ENCODE data around the gene LIX1. TPM values are rescaled to one million over a fixed set of nuclear protein-coding genes. Genes with fewer than 3 reads are reported as not detected.

LIX1 gene
- total and polyA plus RNA-seq, 2 of the 13 experiments (the other 11 are each of a cell fraction or from before 2014, with no cell fraction given), result not detected

DNA sequence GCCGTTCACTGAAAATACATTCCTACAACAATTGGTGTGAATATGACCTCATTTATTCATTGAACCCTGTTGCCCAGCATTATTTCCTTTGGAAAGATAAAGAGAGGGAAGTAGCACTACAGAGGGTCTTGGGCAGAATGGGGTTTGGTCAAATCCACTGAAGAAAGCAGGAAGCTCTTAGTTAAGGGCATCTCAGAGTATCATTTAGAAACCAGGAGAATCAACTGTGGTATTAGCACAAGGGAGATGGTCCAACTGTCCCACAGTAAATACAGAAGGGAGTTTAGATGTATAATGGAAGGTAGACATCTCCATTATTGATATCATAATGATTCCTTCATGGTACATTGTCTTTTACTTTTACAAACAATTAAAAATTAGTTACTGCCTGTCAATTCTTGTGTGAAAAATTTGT, 47.1 kb downstream of the LIX1 start (continued):
- TF ChIP-seq, protein P1, sequence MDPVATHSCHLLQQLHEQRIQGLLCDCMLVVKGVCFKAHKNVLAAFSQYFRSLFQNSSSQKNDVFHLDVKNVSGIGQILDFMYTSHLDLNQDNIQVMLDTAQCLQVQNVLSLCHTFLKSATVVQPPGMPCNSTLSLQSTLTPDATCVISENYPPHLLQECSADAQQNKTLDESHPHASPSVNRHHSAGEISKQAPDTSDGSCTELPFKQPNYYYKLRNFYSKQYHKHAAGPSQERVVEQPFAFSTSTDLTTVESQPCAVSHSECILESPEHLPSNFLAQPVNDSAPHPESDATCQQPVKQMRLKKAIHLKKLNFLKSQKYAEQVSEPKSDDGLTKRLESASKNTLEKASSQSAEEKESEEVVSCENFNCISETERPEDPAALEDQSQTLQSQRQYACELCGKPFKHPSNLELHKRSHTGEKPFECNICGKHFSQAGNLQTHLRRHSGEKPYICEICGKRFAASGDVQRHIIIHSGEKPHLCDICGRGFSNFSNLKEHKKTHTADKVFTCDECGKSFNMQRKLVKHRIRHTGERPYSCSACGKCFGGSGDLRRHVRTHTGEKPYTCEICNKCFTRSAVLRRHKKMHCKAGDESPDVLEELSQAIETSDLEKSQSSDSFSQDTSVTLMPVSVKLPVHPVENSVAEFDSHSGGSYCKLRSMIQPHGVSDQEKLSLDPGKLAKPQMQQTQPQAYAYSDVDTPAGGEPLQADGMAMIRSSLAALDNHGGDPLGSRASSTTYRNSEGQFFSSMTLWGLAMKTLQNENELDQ (CRISPR knock-in tag; IDR thresholded peaks at IDR 0.05; ENCODE audit: borderline replicate concordance), result no peak
- TF ChIP-seq ZNF264 (CRISPR knock-in tag; IDR thresholded peaks at IDR 0.05) (no peak), HNF4G (IDR thresholded peaks at IDR 0.05; ENCODE audit: borderline replicate concordance, low read depth, low read length) (no peak), HNF4G (CRISPR knock-in tag; IDR thresholded peaks at IDR 0.05; ENCODE audit: borderline replicate concordance, low read depth) (no peak), ZNF589 (CRISPR knock-in tag; conservative IDR thresholded peaks at IDR 0.05) (no peak), ZBTB8A (CRISPR knock-in tag; IDR thresholded peaks at IDR 0.05; ENCODE audit: borderline replicate concordance, low read depth) (no peak), TBL1XR1 (IDR thresholded peaks at IDR 0.05; ENCODE audit: borderline replicate concordance, low read length, partially characterized antibody) (no peak), ZNF512 (CRISPR knock-in tag; IDR thresholded peaks at IDR 0.05) (no peak), HNF4A (CRISPR knock-in tag; IDR thresholded peaks at IDR 0.05) (no peak)
- TF ChIP-seq, protein P2, sequence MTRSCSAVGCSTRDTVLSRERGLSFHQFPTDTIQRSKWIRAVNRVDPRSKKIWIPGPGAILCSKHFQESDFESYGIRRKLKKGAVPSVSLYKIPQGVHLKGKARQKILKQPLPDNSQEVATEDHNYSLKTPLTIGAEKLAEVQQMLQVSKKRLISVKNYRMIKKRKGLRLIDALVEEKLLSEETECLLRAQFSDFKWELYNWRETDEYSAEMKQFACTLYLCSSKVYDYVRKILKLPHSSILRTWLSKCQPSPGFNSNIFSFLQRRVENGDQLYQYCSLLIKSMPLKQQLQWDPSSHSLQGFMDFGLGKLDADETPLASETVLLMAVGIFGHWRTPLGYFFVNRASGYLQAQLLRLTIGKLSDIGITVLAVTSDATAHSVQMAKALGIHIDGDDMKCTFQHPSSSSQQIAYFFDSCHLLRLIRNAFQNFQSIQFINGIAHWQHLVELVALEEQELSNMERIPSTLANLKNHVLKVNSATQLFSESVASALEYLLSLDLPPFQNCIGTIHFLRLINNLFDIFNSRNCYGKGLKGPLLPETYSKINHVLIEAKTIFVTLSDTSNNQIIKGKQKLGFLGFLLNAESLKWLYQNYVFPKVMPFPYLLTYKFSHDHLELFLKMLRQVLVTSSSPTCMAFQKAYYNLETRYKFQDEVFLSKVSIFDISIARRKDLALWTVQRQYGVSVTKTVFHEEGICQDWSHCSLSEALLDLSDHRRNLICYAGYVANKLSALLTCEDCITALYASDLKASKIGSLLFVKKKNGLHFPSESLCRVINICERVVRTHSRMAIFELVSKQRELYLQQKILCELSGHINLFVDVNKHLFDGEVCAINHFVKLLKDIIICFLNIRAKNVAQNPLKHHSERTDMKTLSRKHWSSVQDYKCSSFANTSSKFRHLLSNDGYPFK (CRISPR knock-in tag; IDR thresholded peaks at IDR 0.05; ENCODE audit: borderline replicate concordance), result no peak
